Activated naive CD4-positive, alpha-beta T cell treated with anti-CD3 and anti-CD28 coated beads, Interleukin-2, amount 50 U/mL, for 16 hours (primary cell): Measurements from ENCODE around the gene CDSN.
A peak's percentile ranks its signal among the peaks of the same experiment; 100 is the strongest.
"Not testable (repeated sequence)": the region's sequence is repeated elsewhere in the genome, so short reads cannot be mapped to it uniquely, and the experiment has no call there.

Experiments used
- DNase-seq: peaks from one replicate; pipeline ENCODE4 v3.0.0-alpha.2; 2020

The CDSN gene

DNA sequence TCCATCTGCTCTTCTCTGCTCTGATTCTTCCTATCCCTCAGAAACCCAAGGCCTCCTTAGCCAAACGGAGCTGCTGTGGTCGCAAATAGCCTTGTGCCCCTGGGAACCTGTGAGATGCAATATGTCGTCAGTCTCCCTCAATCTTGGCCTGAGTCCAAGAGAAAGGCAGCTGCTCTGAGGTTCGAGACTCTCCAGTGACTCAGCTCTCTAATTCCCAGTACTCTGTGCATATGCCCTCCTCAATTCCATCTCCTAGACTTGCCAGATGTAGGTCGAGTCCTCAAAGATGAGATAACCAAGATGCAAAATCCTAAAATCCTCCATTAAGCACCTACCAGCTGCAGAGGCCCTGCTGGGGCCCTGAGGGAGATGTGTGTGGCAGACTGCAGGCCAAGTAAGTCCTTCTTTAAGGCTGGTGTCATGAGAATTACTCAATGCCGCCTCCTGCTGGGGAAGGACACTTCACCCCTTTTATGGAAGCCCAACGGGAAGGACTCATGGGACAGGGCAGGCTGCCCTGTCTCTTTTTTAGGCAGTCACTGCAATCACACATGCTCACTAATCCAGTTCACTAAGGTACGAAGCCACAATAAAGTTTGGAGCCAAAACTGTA, 36.4 kb downstream of the CDSN start:
- peak; percentile 46 for DNase-seq

DNA sequence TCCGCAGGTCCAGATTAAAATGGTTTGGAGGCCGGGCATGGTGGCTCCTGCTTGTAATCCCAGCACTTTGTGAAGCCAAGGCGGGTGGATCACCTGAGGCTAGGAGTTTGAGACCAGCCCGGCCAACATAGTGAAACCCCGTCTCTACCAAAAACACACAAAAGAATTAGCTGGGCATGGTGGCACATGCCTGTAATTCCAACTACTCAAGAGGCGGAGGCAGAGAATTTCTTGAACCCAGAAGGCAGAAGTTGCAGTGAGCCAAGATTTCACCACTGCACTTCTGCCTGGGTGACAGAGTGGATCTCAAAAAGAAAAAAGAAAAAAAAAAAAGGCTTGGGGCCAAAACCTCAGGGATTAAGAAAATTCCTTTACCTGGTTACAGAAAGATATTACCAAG, 38.4 kb downstream of the CDSN start:
- no peak for DNase-seq

- DNase-seq: peak; percentile 75
These were observed 40.5 kb downstream of the CDSN start for GRCh38 chr6:31079656-31080261.

GRCh38 chr6:31076611-31077010, 43.6 kb downstream of the CDSN start:
- DNase-seq: no peak

DNA sequence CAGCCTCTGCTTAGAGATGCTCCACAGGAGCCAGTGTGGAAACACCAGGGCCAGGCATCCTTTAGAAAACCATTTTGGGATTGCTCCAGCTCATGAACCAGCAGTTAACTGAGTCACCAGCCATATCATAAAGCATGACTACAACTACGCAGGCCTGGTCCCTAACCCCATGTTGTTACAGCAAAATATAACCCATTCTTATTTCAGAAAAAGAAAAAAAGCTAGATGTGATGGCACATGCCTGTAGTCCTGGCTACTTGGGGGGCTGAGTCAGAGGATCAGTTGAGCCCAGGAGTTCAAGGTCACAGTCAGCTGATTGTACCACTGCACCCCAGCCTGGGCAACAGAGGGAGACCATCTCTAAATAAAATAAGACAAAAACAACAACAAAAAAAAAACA, 44.7 kb downstream of the CDSN start:
- no peak for DNase-seq

- no peak for DNase-seq
These were observed 45.8 kb downstream of the CDSN start for GRCh38 chr6:31074401-31074800.

- DNase-seq: no peak
These were observed 49.5 kb downstream of the CDSN start for GRCh38 chr6:31070711-31071197.

GRCh38 chr6:31068669-31069340, 51.4 kb downstream of the CDSN start:
- DNase-seq: peak; percentile 76

- DNase-seq: not testable (repeated sequence)
These were observed 52.2 kb downstream of the CDSN start for GRCh38 chr6:31067891-31068668.

DNA sequence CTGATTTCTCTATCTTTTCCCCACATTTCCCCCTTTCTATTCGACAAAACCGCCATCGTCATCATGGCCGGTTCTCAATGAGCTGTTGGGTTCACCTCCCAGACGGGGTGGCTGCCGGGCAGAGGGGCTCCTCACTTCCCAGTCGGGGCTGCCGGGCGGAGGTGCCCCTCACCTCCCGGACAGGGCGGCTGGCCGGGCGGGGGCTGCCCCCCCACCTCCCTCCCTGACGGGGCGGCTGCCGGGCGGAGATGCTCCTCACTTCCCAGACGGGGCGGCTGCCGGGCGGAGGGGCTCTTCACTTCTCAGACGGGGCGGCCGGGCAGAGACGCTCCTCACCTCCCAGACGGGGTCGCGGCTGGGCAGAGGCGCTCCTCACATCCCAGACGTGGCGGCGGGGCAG, 53.2 kb downstream of the CDSN start:
- DNase-seq: not testable (repeated sequence)

DNA sequence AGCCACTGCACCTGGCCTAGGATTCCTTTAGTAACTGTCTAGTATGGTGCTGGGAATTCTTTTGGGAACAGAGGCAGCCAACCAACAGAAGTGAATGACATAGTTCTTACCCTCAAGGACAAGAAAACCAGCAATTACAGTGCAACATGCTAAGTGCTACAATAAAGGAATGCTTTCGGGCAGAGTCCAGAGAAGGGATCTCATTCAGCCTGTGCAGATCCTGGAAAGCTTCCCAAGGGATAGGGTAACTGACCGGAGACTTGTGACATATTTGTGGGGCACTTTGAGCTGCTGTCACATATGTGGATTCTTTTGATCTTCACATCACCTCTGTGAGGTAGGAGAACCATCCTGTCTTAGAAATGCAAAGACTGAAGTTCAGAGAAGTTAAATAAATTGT, 54.7 kb downstream of the CDSN start:
- no peak for DNase-seq
